CD4-positive, alpha-beta T cell treated with Interleukin-2 at 100 ng/mL for 4 hours (primary cell): ENCODE results near the gene ACSM4.

Experiments used
- DNase-seq: peaks from one replicate; pipeline ENCODE4 v3.0.0-alpha.2; 2020; ENCODE audit warnings: low spot score

ACSM4 gene

DNA sequence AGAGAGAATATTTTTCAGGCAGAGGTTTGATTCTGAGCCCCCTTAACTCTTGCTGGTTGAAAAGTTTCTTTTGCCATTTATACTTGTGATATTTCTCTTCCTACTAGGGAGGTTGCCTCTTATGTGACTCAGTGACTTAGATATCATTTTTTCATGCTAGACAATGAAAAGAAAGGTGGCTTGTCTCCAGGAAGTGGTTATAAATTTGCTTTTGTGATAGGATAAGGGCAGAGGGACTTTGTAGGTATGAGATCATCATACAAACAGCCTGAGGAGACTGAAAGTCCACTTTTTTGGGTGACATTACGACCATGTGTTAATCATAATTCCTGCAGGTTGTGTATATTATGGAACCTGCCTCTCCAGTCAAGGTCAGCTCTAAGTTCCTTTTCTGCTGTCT lies 35.8 kb downstream of the ACSM4 start:
- no peak for DNase-seq

DNA sequence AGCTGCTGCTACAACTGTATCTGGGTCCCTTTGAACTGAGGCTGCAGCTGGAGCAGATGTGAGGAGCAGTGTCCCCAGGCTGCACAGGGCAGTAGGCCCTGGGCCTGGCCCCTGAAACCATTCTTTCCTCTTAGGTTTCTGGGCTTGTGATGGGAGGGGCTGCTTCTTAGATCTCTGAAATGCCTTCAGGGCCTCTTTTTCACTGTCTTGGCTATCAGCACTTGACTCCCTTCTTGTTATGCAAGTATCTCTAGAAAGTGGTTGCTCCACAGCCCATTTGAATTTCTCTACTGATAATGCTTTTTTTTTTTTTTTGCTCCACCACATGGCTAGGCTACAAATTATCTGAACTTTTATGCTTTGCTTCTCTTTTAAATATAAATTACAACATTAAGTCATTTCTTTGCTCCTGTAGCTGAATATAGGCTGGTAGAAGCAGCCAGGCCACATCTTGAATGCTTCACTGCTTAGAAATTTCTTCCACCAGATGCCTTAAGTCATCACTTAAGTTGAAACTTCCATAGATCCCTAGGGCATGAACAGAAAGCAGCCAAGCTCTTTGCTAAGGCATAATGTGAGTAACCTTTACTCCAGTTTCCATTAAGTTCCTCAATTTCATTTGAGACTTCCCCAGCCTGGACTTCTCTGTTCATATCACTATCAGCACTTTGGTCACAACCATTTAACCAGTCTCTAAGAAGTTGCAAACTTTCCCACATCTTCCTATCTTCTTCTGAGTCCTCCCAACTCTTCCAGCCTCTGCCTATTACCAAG lies 41.1 kb downstream of the ACSM4 start:
- no peak for DNase-seq

DNA sequence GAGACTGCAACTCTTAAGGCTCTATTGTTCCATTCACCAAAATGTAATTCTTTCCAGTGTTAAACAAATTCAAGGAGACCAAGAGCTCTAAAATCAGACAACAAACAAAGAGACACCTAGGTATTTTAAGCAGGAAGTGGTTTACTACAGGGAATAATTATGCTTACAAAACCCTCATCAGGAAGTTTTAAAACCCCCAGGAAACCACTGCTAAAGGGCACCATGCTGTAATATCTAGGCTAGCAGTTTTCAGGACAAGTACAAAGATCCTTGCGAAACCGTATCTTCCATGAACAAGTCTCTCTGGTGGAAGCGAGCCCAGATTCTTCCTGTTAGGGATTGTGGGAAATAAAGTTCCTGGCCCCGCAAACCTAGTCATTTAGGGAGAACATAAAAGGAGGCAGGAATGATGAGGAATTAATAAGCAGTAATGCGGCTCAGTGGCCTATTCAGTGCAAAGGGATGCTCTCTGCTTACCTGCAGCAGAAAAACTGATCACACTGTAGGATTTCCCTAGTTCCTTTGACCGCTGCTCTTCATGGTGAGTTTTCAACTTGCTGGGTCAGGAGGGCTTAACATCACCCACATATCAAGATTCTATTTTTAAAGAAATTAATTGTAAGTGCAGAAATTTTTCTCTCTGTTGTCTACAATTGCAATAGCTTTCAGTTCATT lies 42.8 kb downstream of the ACSM4 start:
- peak; percentile 2 for DNase-seq

DNA sequence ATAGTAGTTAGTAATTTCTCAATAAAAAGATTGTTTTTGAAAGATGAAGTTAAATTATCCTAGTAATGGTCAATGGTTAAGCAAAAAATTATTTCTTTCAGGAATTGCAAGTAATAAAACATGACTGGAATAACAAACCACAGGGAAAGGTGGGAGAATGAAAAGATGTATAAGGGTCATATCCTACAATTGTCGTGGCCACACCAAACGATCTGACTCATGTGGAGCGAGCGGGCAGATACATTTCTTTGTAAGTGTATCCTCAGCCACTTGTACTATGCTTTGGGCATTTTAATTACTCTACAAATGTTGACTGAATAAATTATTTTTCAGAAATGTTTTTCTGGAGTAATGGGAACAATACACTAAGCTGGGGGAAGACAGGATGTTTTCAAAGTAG lies 45.5 kb downstream of the ACSM4 start:
- no peak for DNase-seq

- no peak for DNase-seq
Measured at GRCh38 chr12:7351177-7351576, 47.3 kb downstream of the ACSM4 start.

DNA sequence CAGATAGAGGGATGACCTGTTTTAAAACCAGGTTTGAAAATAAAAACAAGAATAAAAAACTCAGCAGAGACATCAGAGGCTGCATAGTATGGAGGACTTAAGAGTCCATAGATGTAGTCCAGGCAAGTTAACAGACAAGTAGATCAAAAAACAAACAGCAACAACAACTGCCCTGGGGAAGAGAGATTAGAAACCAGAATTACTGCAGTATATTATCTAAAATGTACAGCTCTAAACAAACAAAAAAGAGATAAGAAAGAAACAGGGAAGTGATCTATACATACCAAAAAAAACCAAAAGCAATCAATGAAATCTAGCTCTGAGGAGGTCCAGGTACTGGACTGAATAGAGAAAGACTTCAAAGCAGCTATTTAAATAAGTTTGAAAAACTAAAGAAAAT lies 48.8 kb downstream of the ACSM4 start:
- DNase-seq = no peak

DNA sequence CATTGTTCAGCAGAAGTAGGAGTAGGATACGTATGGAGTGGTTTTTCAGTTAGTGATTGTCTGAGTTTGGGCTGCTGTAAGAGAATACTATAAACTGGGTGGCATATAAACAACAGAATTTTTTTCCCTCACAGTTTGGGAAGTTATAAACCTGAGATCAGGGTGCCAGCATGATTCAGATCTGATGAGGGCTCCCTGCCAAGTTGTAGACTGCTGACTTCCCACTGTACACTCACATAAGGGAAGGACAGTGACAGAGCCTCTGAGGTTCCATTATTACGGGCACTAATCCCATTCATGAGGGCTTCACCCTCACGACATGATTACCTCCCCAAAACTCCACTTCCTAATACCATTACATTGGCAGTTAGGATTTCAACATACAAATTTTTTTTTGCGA lies 50.7 kb downstream of the ACSM4 start:
- DNase-seq = no peak

DNA sequence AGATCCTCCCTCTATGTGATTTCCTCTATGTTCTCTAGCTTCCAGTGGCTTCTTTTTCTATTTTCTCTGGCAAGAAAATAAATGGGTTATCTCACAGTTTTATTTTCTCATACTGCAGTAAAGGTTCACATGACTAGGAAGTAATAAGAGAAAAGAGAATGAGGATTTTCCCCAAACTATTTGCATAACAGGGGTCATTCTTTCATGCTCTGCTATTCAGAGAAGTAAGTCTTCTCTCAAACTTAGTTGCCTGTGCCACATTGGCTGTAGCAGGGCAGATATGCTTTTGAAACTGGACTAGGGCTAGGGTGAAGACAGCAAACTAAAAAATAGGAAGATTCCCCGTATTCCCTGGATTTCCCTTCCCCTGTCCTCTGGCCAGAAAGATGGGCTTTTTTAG lies 57.4 kb downstream of the ACSM4 start:
- DNase-seq = no peak

- no peak for DNase-seq
Measured at GRCh38 chr12:7362734-7363133, 58.9 kb downstream of the ACSM4 start.

DNA sequence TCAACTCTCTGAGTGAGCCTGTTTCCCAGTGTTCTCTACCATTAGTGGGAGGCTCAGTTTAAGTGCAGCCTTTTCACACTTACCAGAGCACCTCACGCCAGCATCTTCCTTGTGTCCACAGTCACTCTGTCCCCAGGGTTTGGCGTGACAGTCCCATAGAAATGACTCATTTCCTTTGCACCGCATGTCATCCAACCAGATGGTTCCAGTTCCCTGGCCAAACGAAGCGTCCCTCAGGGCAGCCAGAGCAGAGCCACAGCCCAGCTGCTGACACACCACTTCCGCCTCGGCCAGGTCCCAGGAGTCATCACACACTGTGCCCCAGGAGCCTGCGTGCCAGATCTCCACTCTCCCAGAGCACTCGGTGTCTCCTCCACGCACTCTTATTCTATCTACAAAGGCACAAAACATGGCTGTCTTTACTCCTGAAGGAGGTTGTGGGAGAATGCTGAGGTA lies 65.4 kb downstream of the ACSM4 start:
- no peak for DNase-seq

DNA sequence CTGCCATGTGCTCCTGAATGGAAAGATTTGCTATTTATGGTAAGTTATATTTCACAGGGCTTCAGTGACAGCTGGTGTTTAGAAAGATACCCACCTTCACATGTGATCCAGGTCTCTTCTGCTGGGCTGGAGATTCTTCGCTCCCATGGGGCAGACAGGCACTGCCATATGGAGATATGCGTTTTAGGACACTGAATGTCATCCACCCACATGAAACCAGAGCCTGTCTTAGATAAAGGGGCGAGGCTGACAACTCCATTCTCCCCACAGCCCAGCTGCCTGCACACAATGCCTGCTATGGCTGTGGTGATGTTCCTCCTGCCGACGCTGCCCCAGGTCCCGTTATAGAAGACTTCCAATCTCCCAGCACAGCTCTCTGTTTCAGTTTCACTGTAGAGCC lies 69.4 kb downstream of the ACSM4 start:
- no peak for DNase-seq

DNA sequence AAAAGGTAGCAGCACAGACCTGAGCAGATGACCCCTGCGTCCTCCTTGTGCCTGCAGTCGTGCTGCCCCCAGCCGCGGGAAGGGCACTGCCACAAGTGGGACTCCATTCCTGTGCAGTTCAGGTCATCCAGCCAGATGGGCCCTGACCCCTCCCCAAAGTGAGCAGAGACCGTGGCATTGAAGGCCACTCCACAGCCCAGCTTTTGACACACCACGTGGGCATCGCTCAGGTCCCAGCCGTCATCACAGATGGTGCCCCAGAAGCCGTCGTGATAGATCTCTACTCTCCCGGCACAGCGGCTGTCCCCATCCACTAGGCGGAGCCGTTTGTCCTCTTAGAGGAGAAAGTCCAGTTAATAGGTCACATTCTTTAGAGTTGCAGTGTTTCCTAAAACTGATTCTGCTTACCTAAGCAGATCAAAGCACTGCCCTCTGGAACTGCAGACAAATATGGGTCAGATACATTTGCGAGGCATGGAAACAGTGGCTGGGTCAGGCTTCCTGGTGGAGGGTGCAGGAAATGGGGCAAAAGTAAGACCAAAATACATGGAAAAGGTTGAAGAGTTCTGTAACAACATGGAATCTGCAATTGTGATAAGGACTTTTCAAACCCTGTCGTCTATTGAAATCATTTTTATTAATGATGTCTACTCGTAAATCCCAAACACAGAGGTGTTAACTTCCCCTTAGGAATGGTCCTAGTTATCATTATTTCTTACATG lies 70.7 kb downstream of the ACSM4 start:
- peak; percentile 3 for DNase-seq

DNA sequence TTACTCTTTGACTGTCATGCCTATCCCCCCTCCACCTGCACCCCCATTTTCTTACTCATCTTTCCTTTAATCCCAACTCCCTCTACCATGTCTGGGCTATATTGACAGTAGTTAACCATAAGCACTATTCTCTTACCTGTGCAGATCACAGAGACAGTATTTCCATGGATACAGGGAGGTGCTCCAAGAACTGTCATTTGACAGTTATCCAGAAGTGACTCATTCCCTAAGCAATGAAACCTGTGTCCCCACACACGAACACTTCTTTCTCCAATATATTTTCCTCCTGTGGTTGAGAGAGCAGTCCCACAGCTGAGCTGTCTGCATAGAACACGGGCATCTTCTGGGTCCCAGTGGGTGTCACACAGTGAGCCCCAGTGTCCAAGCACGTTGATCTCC lies 71.3 kb downstream of the ACSM4 start:
- DNase-seq = no peak

DNA sequence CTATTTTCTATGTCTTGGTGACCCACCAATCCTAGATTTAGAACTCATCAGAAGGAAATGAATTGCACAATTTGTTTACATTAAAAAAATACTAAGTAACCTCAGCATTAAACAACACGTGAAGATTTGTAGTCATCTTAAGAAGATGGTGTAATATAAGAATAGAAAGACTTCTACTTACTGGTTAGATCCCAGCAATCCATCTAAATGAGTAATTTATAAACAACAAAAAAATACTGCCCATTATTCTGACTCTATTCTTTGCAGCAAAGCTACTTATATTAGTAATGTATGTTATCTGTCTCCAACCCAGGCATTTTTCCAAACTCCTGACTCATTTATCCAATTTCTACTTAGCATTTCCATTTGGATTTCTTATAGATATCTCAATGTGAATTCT lies 72.3 kb downstream of the ACSM4 start:
- DNase-seq = no peak
